Liver (tissue), 9 donors: ENCODE measurements around the gene ABCC8. TPM values are rescaled to one million over a fixed set of nuclear protein-coding genes. Genes with fewer than 3 reads are reported as not detected.

Experiments
- DNase-seq: peaks from one replicate; pipeline ENCODE4 v3.0.0-alpha.2; 2017; ENCODE audit warnings: low spot score
- H3K27ac ChIP-seq, 2 donors: one replicate each; pipeline ENCODE4 v1.7.0; 2013; ENCODE audit warnings: inconsistent platforms in 2 of 2, low read length in 2 of 2, control low read depth in 1 of 2, low read depth in 1 of 2, mild to moderate bottlenecking in 1 of 2
- H3K27me3 ChIP-seq, 4 donors: one replicate each; pipeline versions ENCODE4 v1.6.1 to v1.7.0; 2013; ENCODE audit warnings: low read length in 3 of 4, inconsistent platforms in 1 of 4, mild to moderate bottlenecking in 1 of 4, moderate library complexity in 1 of 4; ENCODE audit not compliant: control insufficient read depth in 4 of 4, insufficient read depth in 4 of 4
- H3K36me3 ChIP-seq, 4 donors: one replicate each; pipeline versions ENCODE4 v1.6.1 to v1.7.0; 2013; ENCODE audit warnings: low read length in 3 of 4, mild to moderate bottlenecking in 3 of 4, low read depth in 1 of 4, moderate library complexity in 1 of 4; ENCODE audit not compliant: control insufficient read depth in 4 of 4, insufficient read depth in 3 of 4
- H3K4me1 ChIP-seq, 4 donors: one replicate each; pipeline versions ENCODE4 v1.6.1 to v1.7.0; 2013; ENCODE audit warnings: low read length in 3 of 4, mild to moderate bottlenecking in 3 of 4, moderate library complexity in 1 of 4; ENCODE audit not compliant: control insufficient read depth in 4 of 4, insufficient read depth in 4 of 4
- H3K4me3 ChIP-seq, 3 donors: one replicate each; pipeline versions ENCODE4 v1.6.1 to v1.7.0; 2013; ENCODE audit warnings: low read length in 3 of 3, control low read depth in 1 of 3, low read depth in 1 of 3, mild to moderate bottlenecking in 1 of 3
- H3K9ac ChIP-seq, 2 donors: one replicate each; pipeline ENCODE4 v1.7.0; 2013; ENCODE audit warnings: low read length in 2 of 2, mild to moderate bottlenecking in 2 of 2, moderate library complexity in 2 of 2, control low read depth in 1 of 2, low read depth in 1 of 2
- H3K9me3 ChIP-seq, 4 donors: one replicate each; pipeline versions ENCODE4 v1.6.1 to v1.7.0; 2013; ENCODE audit warnings: low read length in 3 of 4; ENCODE audit not compliant: control insufficient read depth in 4 of 4
- EGR1 ChIP-seq, 2 donors: IDR thresholded peaks; 2 replicates each; pipeline ENCODE4 v1.6.1; 2016 to 2018; ENCODE audit warnings: antibody characterized with exemption in 2 of 2, low read depth in 2 of 2
- FOXA1 ChIP-seq: IDR thresholded peaks from 2 replicates; pipeline ENCODE4 v1.6.1; 2016; ENCODE audit warnings: antibody characterized with exemption
- FOXA2 ChIP-seq: IDR thresholded peaks from 2 replicates; pipeline ENCODE4 v1.6.1; 2016; ENCODE audit warnings: antibody characterized with exemption
- GABPA ChIP-seq, 2 donors: IDR thresholded peaks in 1 of 2; conservative IDR thresholded peaks in 1 of 2; 2 replicates each; pipeline ENCODE4 v1.6.1; 2016; ENCODE audit warnings: antibody characterized with exemption in 2 of 2, mild to moderate bottlenecking in 1 of 2, moderate library complexity in 1 of 2
- JUND ChIP-seq, 2 donors: IDR thresholded peaks; 2 replicates each; pipeline ENCODE4 v1.6.1; 2016; ENCODE audit warnings: antibody characterized with exemption in 2 of 2
- RAD21 ChIP-seq, 2 donors: IDR thresholded peaks; 2 replicates each; pipeline ENCODE4 v1.6.1; 2016; ENCODE audit warnings: antibody characterized with exemption in 2 of 2, mild to moderate bottlenecking in 2 of 2
- RXRA ChIP-seq, 2 donors: IDR thresholded peaks; 2 replicates each; pipeline ENCODE4 v1.6.1; 2017 to 2018; ENCODE audit warnings: antibody characterized with exemption in 2 of 2, mild to moderate bottlenecking in 1 of 2
- SP1 ChIP-seq: IDR thresholded peaks from 2 replicates; pipeline ENCODE4 v1.6.1; 2018; ENCODE audit warnings: antibody characterized with exemption, mild to moderate bottlenecking
- YY1 ChIP-seq: IDR thresholded peaks from 2 replicates; pipeline ENCODE4 v1.6.1; 2016; ENCODE audit warnings: antibody characterized with exemption, mild to moderate bottlenecking
- WGBS: extraction: QIAGEN DNeasy Blood & Tissue Kit; methylation state at CpG from one replicate; pipeline ENCODE4 v1.1.7; 2013; 5-methylcytosine and 5-hydroxymethylcytosine counted together
- polyA plus RNA-seq, 2 donors: library from polyadenylated mRNA; stranded (reverse) in 1 of 2; unstranded in 1 of 2; fragments of 200-250 nt in 1 of 2; fragments of >200 nt in 1 of 2; fragmentation: Nextera tagmentation in 1 of 2; extraction: Ambion mirVana in 1 of 2; gene quantifications; one replicate each; pipeline versions ENCODE4 v1.2.1 to v1.2.3, GENCODE V29; 2013 to 2015
- total RNA-seq, 2 donors: library from RNA; depleted of rRNA; stranded (reverse); fragments of >200 nt; gene quantifications; one replicate each; pipeline ENCODE4 v1.2.3, GENCODE V29; 2014
- TF ChIP-seq, protein P1 (sequence below): IDR thresholded peaks from 2 replicates; pipeline ENCODE4 v1.6.1; 2016; ENCODE audit warnings: antibody characterized with exemption
- TF ChIP-seq, protein P2 (sequence below): IDR thresholded peaks from 2 replicates; pipeline ENCODE4 v1.6.1; 2016; ENCODE audit warnings: antibody characterized with exemption, mild to moderate bottlenecking
- TF ChIP-seq, protein P3 (sequence below): IDR thresholded peaks from 2 replicates; pipeline ENCODE4 v1.6.1; 2016; ENCODE audit warnings: antibody characterized with exemption
- donor health status: healthy.
- donor health status: healthy.
- donor health status: healthy.
- donor health status: healthy.
- donor health status: healthy.

Gene ABCC8
- total and polyA plus RNA-seq, 4 donors: 0.16 to 0.25 TPM; not detected in 2

DNA sequence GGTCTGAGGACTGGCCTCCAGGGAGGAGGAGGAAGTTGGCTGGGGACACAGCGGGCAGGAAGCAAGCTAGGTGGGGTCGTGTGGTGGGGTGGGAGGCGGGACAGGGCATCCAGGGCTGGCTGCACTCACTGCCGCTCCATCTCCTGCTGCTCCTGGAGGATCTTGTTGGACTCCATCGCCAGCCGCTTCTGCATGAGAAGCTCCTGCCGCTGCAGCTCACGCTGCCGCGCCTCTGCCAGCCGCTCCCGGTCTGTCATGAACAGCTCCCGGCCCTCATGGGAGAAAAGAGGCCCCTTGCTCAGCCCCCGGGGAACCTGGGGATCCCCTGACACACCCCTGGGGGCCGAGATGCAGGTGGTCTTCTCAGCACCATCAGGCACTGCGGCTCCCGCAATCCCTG, 46.0 kb upstream of the ABCC8 start:
- no peak for DNase-seq
- Histone ChIP-seq H3K27ac (no peak overlapping the region), H3K27me3 (no peaks in the 10 kb centered on the region), H3K4me3 (no peak overlapping the region), H3K36me3 (no peaks in the 10 kb centered on the region), H3K9me3 (no peaks in the 10 kb centered on the region), H3K4me1 (no peaks in the 10 kb centered on the region), H3K9ac (no peak overlapping the region)
- TF ChIP-seq FOXA1 (no peak), FOXA2 (no peak), RXRA (IDR thresholded peaks at IDR 0.05) (no peak), RAD21 (IDR thresholded peaks at IDR 0.05) (no peak), SP1 (no peak), GABPA (IDR thresholded peaks at IDR 0.05 in 1 of 2, conservative IDR thresholded peaks at IDR 0.05 in 1 of 2) (no peak), JUND (IDR thresholded peaks at IDR 0.05) (no peak), EGR1 (IDR thresholded peaks at IDR 0.05; ENCODE audit: low read depth in 2 of 2) (no peak), YY1 (no peak)
- TF ChIP-seq, protein P1, sequence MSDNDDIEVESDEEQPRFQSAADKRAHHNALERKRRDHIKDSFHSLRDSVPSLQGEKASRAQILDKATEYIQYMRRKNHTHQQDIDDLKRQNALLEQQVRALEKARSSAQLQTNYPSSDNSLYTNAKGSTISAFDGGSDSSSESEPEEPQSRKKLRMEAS: no peak
- TF ChIP-seq, protein P2, sequence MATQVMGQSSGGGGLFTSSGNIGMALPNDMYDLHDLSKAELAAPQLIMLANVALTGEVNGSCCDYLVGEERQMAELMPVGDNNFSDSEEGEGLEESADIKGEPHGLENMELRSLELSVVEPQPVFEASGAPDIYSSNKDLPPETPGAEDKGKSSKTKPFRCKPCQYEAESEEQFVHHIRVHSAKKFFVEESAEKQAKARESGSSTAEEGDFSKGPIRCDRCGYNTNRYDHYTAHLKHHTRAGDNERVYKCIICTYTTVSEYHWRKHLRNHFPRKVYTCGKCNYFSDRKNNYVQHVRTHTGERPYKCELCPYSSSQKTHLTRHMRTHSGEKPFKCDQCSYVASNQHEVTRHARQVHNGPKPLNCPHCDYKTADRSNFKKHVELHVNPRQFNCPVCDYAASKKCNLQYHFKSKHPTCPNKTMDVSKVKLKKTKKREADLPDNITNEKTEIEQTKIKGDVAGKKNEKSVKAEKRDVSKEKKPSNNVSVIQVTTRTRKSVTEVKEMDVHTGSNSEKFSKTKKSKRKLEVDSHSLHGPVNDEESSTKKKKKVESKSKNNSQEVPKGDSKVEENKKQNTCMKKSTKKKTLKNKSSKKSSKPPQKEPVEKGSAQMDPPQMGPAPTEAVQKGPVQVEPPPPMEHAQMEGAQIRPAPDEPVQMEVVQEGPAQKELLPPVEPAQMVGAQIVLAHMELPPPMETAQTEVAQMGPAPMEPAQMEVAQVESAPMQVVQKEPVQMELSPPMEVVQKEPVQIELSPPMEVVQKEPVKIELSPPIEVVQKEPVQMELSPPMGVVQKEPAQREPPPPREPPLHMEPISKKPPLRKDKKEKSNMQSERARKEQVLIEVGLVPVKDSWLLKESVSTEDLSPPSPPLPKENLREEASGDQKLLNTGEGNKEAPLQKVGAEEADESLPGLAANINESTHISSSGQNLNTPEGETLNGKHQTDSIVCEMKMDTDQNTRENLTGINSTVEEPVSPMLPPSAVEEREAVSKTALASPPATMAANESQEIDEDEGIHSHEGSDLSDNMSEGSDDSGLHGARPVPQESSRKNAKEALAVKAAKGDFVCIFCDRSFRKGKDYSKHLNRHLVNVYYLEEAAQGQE: no peak
- TF ChIP-seq, protein P3, sequence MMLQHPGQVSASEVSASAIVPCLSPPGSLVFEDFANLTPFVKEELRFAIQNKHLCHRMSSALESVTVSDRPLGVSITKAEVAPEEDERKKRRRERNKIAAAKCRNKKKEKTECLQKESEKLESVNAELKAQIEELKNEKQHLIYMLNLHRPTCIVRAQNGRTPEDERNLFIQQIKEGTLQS: no peak
- 88% methylated on average over 17 of the region's 17 CpGs for WGBS

DNA sequence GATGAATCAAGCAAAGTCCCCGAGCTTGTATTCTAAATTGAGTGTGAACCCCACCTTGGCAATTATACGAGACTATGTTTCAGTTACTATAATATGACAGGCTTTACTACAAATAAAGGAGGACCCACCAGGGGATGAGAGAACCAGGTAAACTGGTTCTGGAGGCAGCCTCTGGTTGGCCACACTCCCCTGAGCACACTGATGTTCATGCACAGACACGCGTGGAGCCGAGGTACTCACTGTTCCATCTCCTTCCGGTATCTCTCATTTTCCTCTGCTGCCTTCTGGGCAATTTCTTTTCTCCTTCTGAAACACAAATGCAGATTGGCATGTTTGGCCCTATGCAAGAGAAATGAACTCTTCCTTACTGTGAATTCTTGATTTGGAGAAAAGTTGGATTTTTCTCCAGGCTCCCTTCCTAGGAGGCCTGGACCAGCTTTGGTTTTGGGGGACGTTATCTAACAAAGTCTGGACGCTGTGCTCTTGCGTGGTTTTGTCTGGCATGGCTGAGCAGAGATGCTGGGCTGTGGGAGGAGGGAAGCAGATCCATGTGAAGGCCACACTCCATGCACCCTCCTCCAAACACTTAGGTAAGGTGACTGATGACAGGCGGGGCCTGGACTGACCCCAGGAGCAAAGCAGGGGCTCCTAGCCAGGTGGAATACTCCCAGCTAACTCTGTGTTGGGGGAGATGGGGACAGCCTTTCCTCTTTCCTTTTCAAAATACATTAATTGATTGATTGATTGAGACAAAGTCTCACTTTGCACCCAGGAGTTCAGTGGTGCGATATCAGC, 44.7 kb upstream of the ABCC8 start:
- DNase-seq: no peak
- Histone ChIP-seq H3K36me3 (no peaks in the 10 kb centered on the region), H3K27me3 (no peaks in the 10 kb centered on the region), H3K27ac (no peak overlapping the region), H3K9me3 (no peaks in the 10 kb centered on the region), H3K4me3 (no peak overlapping the region), H3K9ac (no peak overlapping the region), H3K4me1 (no peaks in the 10 kb centered on the region)
- TF ChIP-seq EGR1 (IDR thresholded peaks at IDR 0.05; ENCODE audit: low read depth in 2 of 2) (no peak), YY1 (no peak), SP1 (no peak), GABPA (IDR thresholded peaks at IDR 0.05 in 1 of 2, conservative IDR thresholded peaks at IDR 0.05 in 1 of 2) (no peak)
- TF ChIP-seq, protein P1: no peak
- WGBS: 85% methylated on average over 11 of the region's 11 CpGs
